ENCODE results near the gene C2. TPM values are rescaled to one million over a fixed set of nuclear protein-coding genes. Genes with fewer than 3 reads are reported as not detected.
"Not testable (repeated sequence)": the region's sequence is repeated elsewhere in the genome, so short reads cannot be mapped to it uniquely, and the experiment has no call there.

The C2 gene
- total RNA-seq, 1 donor from 2014 or later = 18.6 TPM

DNA sequence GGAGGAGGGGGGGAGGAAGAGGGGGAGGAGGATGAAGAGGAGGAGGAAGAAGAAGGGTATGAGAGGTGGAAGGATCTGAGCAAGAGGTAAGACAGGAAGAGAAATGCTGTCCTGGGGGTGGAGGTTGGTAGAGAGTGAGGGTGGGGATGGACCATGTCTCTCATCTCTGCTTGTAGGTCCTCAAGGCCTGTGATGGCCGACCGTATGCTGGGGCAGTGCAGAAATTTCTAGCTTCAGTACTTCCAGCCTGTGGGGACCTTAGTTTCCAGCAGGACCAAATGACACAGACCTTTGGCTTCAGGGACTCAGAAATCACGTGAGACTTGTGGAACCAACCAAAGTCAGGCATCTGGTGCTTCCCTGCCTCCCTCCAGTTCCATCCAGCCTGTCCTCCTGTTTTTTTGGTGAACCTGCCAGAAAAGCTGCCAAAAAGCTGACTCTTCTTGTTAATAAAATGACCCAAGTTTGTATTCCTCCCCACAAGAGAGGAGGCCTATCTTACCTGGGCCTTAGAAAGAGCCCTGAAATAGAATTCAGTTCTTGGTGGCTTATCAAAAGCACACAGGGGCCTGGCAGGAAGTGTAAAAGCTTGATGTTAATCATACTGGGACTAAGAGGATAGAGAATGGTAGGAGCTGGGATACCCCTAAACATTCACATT, 51.9 kb downstream of the C2 start:
- no peak for DNase-seq (ENCODE audit: low spot score in 2 of 2)
- H3K27ac ChIP-seq = no peak overlapping the region

GRCh38 chr6:31980195-31980876, 52.8 kb downstream of the C2 start:
- peaks cover 15 to 16% of the 10 kb centered on the region in 2 donors for H3K36me3 ChIP-seq
- DNase-seq (ENCODE audit: low spot score in 2 of 2); intact Hi-C loops (cut with DNase I); H3K4me3 ChIP-seq; H3K9me3 ChIP-seq; H3K4me1 ChIP-seq; H3K27ac ChIP-seq; H3K27me3 ChIP-seq: not testable (repeated sequence)

More for the DNA sequence above, 51.9 kb downstream of the C2 start:
- Histone ChIP-seq H3K27me3 (no peaks in the 10 kb centered on the region), H3K9me3 (no peaks in the 10 kb centered on the region), H3K36me3 (peaks cover 15 to 16% of the 10 kb centered on the region in 2 donors), H3K4me1 (no peaks in the 10 kb centered on the region), H3K4me3 (no peak overlapping the region)
- intact Hi-C loops (cut with DNase I) = loop anchor here (10.0 kb wide), 1 partner anchor 195 kb away; the partner anchor contains the start of genes AGPAT1 and RNF5
- TF ChIP-seq, protein P1, sequence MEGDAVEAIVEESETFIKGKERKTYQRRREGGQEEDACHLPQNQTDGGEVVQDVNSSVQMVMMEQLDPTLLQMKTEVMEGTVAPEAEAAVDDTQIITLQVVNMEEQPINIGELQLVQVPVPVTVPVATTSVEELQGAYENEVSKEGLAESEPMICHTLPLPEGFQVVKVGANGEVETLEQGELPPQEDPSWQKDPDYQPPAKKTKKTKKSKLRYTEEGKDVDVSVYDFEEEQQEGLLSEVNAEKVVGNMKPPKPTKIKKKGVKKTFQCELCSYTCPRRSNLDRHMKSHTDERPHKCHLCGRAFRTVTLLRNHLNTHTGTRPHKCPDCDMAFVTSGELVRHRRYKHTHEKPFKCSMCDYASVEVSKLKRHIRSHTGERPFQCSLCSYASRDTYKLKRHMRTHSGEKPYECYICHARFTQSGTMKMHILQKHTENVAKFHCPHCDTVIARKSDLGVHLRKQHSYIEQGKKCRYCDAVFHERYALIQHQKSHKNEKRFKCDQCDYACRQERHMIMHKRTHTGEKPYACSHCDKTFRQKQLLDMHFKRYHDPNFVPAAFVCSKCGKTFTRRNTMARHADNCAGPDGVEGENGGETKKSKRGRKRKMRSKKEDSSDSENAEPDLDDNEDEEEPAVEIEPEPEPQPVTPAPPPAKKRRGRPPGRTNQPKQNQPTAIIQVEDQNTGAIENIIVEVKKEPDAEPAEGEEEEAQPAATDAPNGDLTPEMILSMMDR (IDR thresholded peaks at IDR 0.05) = no peak

DNA sequence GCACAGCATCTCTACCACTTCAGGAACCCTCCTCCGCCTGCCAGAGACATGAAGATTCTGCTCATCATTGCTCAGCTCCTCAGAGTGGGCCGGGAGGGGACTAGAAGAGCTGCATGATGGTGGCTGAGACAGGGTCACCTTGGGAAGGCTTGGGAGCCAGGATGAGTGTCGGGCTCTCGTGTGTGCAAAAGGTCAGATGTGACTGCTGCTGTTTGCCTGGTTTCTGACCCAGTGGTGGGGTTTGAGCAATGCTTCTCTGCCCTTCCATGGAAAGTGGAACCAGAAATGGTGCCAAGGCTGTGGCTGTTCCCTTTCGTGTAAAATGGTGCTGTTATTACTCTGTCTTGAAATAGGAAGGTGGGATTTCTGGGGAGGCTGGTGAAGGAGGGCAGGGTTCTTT, 53.5 kb downstream of the C2 start:
- H3K4me1 ChIP-seq; intact Hi-C loops (cut with DNase I); H3K9me3 ChIP-seq; DNase-seq (ENCODE audit: low spot score in 2 of 2); H3K4me3 ChIP-seq; H3K27me3 ChIP-seq; H3K27ac ChIP-seq: not testable (repeated sequence)
- H3K36me3 ChIP-seq = peaks cover 15 to 16% of the 10 kb centered on the region in 2 donors

DNA sequence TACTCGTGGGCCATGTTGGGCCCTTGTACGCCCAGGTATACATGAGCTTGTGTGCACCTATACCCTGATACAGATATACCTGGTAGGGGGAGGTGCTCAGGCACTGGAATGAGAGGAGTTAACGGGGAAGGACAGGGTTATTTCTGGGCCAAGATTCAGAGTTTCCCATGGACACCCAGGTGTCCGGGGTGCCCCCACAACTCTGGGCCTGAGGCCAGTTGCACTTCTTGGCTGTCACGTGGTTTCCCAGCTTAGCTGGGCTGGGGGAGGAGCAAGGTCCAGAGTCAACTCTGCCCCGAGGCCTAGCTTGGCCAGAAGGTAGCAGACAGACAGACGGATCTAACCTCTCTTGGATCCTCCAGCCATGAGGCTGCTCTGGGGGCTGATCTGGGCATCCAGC, 54.2 kb downstream of the C2 start, which contains the start of gene C4A:
Gene C4A, plus strand, starts transcription at position 314 of the 400 bp plus-strand sequence. Its CDS starts 51 bp downstream, at position 365.
- H3K9me3 ChIP-seq; H3K4me3 ChIP-seq; H3K27me3 ChIP-seq; intact Hi-C loops (cut with DNase I); DNase-seq (ENCODE audit: low spot score in 2 of 2); H3K27ac ChIP-seq; H3K4me1 ChIP-seq: not testable (repeated sequence)
- H3K36me3 ChIP-seq = peaks cover 14 to 16% of the 10 kb centered on the region in 2 donors

DNA sequence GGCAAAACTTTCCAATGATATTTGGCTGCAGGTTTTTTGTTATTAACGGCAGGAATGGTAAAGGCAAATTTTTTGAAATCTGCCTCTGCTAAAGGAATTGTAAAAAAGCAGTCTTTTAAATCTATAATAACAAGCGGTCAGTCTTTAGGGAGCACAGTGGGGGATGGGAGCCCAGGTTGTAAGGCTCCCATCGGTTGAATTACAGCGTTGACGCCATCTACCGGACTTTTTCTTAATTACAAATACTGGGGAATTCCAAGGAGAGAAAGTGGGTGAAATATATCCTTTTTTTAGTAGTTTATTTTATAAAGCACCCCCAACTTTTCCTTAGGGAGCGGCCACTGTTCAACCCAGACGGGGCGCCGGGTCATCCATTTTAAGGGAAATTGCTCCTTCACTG, 61.8 kb downstream of the C2 start:
- H3K4me1 ChIP-seq; H3K4me3 ChIP-seq; DNase-seq (ENCODE audit: low spot score in 2 of 2); intact Hi-C loops (cut with DNase I); H3K9me3 ChIP-seq; H3K27ac ChIP-seq; H3K27me3 ChIP-seq; H3K36me3 ChIP-seq: not testable (repeated sequence)

GRCh38 chr6:31994421-31994820, 66.9 kb downstream of the C2 start:
- intact Hi-C loops (cut with DNase I); H3K36me3 ChIP-seq: not testable (repeated sequence)
- DNase-seq (ENCODE audit: low spot score in 2 of 2) = peak in 1 of 2 donors; percentile 48

More at GRCh38 chr6:31994421-31994820, 66.9 kb downstream of the C2 start:
- not testable (repeated sequence) for H3K27ac ChIP-seq, H3K4me3 ChIP-seq, H3K9me3 ChIP-seq, H3K27me3 ChIP-seq, H3K4me1 ChIP-seq

Other genes with a start within 250 kb of the C2 start
- gene LY6G5C, start 246.7 kb upstream of the C2 start, total RNA-seq = 0.96 TPM
- 28.0 TPM for gene ABHD16A, start 224.4 kb upstream of the C2 start, total RNA-seq
- not detected for gene LY6G6F, start 220.9 kb upstream of the C2 start, total RNA-seq
- gene LY6G6D, start 212.4 kb upstream of the C2 start, total RNA-seq = not detected
- gene LY6G6C, start 206.0 kb upstream of the C2 start, total RNA-seq = not detected
- not detected for gene MPIG6B, start 204.3 kb upstream of the C2 start, total RNA-seq
- 150 TPM for gene DDAH2, start 198.4 kb upstream of the C2 start, total RNA-seq
- gene CLIC1, start 191.2 kb upstream of the C2 start, total RNA-seq = 281 TPM
- 17.7 TPM for gene MSH5, start 187.7 kb upstream of the C2 start, total RNA-seq
- not detected for gene SAPCD1, start 165.1 kb upstream of the C2 start, total RNA-seq
- gene VWA7, start 150.4 kb upstream of the C2 start, total RNA-seq = not detected
- 48.3 TPM for gene VARS1, start 132.0 kb upstream of the C2 start, total RNA-seq
- gene LSM2, start 120.8 kb upstream of the C2 start, total RNA-seq = 61.3 TPM
- not detected for gene HSPA1L, start 112.4 kb upstream of the C2 start, total RNA-seq
- gene HSPA1A, start 112.2 kb upstream of the C2 start, total RNA-seq = 288 TPM
- 613 TPM for gene HSPA1B, start 100.0 kb upstream of the C2 start, total RNA-seq
- 21.6 TPM for gene NEU1, start 64.9 kb upstream of the C2 start, total RNA-seq
- not detected for gene SLC44A4, start 48.7 kb upstream of the C2 start, total RNA-seq
- gene EHMT2, start 30.0 kb upstream of the C2 start, total RNA-seq = 39.5 TPM
- 7.3 TPM for gene ZBTB12, start 25.6 kb upstream of the C2 start, total RNA-seq
- gene CFB, start 18.4 kb downstream of the C2 start, total RNA-seq = 132 TPM
- 208 TPM for gene NELFE, start 31.3 kb downstream of the C2 start, total RNA-seq
- 77.4 TPM for gene SKIC2, start 31.5 kb downstream of the C2 start, total RNA-seq
- 18.0 TPM for gene DXO, start 44.4 kb downstream of the C2 start, total RNA-seq
- 147 TPM for gene C4A, start 54.3 kb downstream of the C2 start, total RNA-seq
- gene C4B, start 87.1 kb downstream of the C2 start, total RNA-seq = 133 TPM
- gene CYP21A2, start 110.7 kb downstream of the C2 start, total RNA-seq = 14.0 TPM
- 493 TPM for gene TNXB, start 181.6 kb downstream of the C2 start, total RNA-seq
- gene ATF6B, start 200.5 kb downstream of the C2 start, total RNA-seq = 123 TPM
- gene FKBPL, start 202.6 kb downstream of the C2 start, total RNA-seq = not detected
- 1.4 TPM for gene PRRT1, start 224.2 kb downstream of the C2 start, total RNA-seq
- 839 TPM for gene PPT2, start 226.4 kb downstream of the C2 start, total RNA-seq
- gene EGFL8, start 236.9 kb downstream of the C2 start, total RNA-seq = 9.4 TPM
- 136 TPM for gene AGPAT1, start 248.4 kb downstream of the C2 start, total RNA-seq

Measured in ascending aorta (tissue), 2 donors.